Immature natural killer cell (primary cell): Measurements from ENCODE around the gene DIPK1B. TPM values are rescaled to one million over a fixed set of nuclear protein-coding genes. Genes with fewer than 3 reads are reported as not detected.
"Not testable (repeated sequence)": the region's sequence is repeated elsewhere in the genome, so short reads cannot be mapped to it uniquely, and the experiment has no call there.

Experiments used
- DNase-seq, 3 donors: peaks; one replicate each; pipeline ENCODE4 v3.0.0; 2022; ENCODE audit warnings: mixed read lengths in 1 of 3
- H3K27ac Mint-ChIP-seq, 6 donors: one replicate each; pipeline ENCODE4 v1.8.0; 2020; ENCODE audit warnings: mixed read lengths in 6 of 6, mild to moderate bottlenecking in 5 of 6, inconsistent platforms in 4 of 6, moderate library complexity in 3 of 6
- H3K27me3 Mint-ChIP-seq, 3 donors: one replicate each; pipeline ENCODE4 v1.8.0; 2020 to 2021; ENCODE audit warnings: low read depth in 3 of 3, mild to moderate bottlenecking in 3 of 3, mixed read lengths in 3 of 3, moderate library complexity in 3 of 3, inconsistent platforms in 1 of 3
- H3K36me3 Mint-ChIP-seq, 3 donors: one replicate each; pipeline ENCODE4 v1.8.0; 2020; ENCODE audit warnings: mixed read lengths in 3 of 3, inconsistent platforms in 2 of 3, mild to moderate bottlenecking in 2 of 3
- H3K4me1 Mint-ChIP-seq, 2 donors: one replicate each; pipeline ENCODE4 v1.8.0; 2020; ENCODE audit warnings: inconsistent platforms in 2 of 2, mild to moderate bottlenecking in 2 of 2, mixed read lengths in 2 of 2, moderate library complexity in 1 of 2
- H3K4me3 Mint-ChIP-seq, 5 donors: one replicate each; pipeline ENCODE4 v1.8.0; 2020; ENCODE audit warnings: mild to moderate bottlenecking in 5 of 5, mixed read lengths in 5 of 5, inconsistent platforms in 3 of 5, moderate library complexity in 3 of 5
- H3K9me3 Mint-ChIP-seq, 6 donors: one replicate each; pipeline ENCODE4 v1.8.0; 2020; ENCODE audit warnings: mild to moderate bottlenecking in 6 of 6, mixed read lengths in 6 of 6, inconsistent platforms in 4 of 6, moderate library complexity in 3 of 6
- polyA plus RNA-seq, 3 donors: library from polyadenylated mRNA; unstranded; fragments of 300-500 nt; fragmentation: Illumina TruSeq; gene quantifications; one replicate each; pipeline ENCODE4 v1.2.3, GENCODE V29; 2021

Gene DIPK1B
- polyA plus RNA-seq, 3 donors from 2014 or later = 0.19 TPM; not detected in 2

DNA sequence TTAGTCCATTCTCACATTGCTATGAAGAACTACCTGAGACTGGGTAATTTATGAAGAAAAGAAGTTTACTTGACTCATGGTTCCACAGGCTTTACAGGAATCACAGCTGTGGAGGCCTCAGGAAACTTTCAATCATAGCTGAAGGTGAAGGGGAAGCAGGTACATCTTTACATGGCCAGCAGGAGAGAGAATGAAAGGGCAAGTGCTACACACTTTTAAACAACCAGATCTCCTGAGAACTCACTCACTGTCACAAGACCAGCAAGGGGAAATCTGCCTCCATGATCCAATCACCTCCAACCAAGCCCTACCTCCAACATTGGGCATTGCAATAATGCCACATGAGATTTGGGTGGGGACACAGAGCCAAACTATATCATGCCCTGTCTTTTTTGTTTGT is 39.4 kb downstream of the DIPK1B start:
- Mint-ChIP-seq H3K9me3 (peaks cover 0 to 18% (median 10%) of the 10 kb centered on the region in 6 donors), H3K27ac (no peak overlapping the region)

DNA sequence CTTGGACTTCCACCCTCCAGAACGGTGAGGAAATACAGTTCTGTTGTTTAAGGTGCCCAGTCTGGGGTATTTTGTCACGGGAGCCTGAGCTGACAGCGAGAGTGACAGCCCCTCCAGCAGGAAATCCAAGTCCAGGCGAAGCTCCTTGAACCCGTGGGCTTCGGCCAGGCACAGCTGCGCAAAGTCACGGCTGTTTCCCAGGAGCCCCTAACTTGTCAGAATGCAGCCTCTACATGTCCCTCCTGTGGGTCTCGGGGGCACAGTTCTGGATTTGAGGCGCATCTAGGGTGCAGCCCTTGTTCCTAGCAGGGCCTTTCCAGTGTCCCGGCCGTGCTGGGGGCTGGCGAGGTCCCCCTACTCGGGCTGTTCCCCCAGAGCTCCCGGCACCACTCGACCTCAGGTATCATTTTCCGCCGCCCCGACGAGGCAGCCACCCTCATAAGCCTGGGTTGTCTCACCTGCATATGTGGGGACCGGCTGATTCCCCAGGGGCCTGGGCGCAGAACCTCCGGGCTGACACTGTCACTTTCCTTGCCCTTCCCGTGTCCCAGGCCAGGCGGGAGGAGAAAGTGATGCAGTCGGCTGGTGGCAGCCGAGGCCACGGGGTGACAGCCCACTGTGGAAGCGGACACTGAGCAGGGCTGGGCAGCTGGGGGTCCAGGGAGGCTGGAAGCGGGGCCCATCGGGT is 41.1 kb downstream of the DIPK1B start:
- Mint-ChIP-seq H3K36me3 (peaks cover 0 to 12% (median 0%) of the 10 kb centered on the region in 3 donors), H3K27ac (no peak overlapping the region), H3K4me3 (no peak overlapping the region), H3K9me3 (peaks cover 0 to 18% (median 10%) of the 10 kb centered on the region in 6 donors), H3K4me1 (no peaks in the 10 kb centered on the region), H3K27me3 (peaks cover 1 to 10% (median 9%) of the 10 kb centered on the region in 3 donors)
- DNase-seq = no peak

More for the DNA sequence above, 39.4 kb downstream of the DIPK1B start:
- peaks cover 0 to 12% (median 0%) of the 10 kb centered on the region in 3 donors for H3K36me3 Mint-ChIP-seq
- H3K4me1 Mint-ChIP-seq = no peaks in the 10 kb centered on the region
- H3K27me3 Mint-ChIP-seq = peaks cover 2 to 11% (median 11%) of the 10 kb centered on the region in 3 donors
- DNase-seq = no peak
- H3K4me3 Mint-ChIP-seq = no peak overlapping the region

DNA sequence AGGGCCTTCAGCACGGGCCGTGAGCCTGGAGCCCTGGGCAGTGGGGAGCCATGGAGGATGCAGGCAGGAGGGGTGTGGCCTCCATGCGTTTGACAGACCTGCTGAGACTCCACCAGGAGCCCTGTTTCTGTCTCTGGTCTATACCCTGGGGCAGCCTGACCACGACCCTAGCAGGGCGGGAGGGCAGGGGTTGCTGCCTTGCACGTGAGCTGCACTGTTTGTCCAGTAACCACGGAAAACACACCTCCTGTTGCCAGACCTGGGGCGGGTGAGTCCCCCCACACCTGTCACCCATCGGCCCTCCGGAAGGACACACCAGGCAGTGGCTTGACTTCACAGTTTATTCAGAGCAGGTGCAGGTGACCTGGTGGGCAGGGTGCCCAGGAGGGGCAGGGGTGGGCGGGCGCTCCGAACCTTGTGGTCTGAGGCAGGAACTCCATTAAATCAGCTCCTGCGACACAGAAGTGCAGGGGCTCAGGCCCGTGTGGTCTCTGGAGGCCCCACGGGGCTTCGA is 41.7 kb downstream of the DIPK1B start:
- Mint-ChIP-seq H3K9me3 (peaks cover 0 to 18% (median 10%) of the 10 kb centered on the region in 6 donors), H3K4me3 (no peak overlapping the region), H3K27me3 (peaks cover 1 to 9% (median 9%) of the 10 kb centered on the region in 3 donors), H3K4me1 (no peaks in the 10 kb centered on the region), H3K27ac (no peak overlapping the region), H3K36me3 (peaks cover 0 to 12% (median 0%) of the 10 kb centered on the region in 3 donors)
- peak; percentile 24 to 36 (median 34) for DNase-seq

DNA sequence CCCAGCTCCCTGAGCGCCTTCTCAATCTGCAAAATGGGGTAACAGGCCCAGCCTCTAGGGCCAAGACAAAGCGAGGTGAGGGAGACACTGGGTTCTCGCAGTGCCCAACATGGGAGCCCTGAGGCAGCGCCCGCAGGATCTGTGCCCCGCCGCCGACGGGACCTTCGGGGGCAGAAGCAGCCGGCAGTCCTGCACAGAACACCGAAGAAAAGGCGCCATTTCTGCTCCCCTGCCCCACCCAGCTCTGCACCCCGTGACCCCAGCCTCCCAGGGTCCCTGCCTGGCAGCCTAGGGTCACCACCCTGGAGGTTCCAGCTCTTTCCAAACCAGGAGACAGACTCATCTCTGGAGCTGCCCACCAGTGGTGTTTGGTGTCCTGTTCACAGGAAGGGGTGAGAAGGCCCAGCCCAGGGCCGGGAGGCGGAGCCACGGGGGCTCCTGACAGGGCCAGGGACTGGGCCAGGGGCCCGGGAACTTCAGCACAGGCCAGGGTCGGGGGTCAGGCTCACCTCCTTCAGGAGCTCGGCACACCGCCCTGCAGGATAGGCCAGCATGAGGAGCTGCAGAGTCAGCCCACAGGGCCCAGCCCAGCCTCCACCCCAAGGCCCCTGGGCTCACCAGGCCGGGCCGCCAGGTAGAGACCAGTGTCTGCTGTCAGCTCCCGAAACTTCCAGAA is 42.4 kb downstream of the DIPK1B start:
- peaks cover 1 to 7% (median 3%) of the 10 kb centered on the region in 3 donors for H3K27me3 Mint-ChIP-seq
- H3K36me3 Mint-ChIP-seq = peaks cover 0 to 12% (median 0%) of the 10 kb centered on the region in 3 donors
- no peaks in the 10 kb centered on the region for H3K4me1 Mint-ChIP-seq
- no peak for DNase-seq
- no peak overlapping the region for H3K4me3 Mint-ChIP-seq
- no peak overlapping the region for H3K27ac Mint-ChIP-seq
- peaks cover 0 to 18% (median 10%) of the 10 kb centered on the region in 6 donors for H3K9me3 Mint-ChIP-seq

DNA sequence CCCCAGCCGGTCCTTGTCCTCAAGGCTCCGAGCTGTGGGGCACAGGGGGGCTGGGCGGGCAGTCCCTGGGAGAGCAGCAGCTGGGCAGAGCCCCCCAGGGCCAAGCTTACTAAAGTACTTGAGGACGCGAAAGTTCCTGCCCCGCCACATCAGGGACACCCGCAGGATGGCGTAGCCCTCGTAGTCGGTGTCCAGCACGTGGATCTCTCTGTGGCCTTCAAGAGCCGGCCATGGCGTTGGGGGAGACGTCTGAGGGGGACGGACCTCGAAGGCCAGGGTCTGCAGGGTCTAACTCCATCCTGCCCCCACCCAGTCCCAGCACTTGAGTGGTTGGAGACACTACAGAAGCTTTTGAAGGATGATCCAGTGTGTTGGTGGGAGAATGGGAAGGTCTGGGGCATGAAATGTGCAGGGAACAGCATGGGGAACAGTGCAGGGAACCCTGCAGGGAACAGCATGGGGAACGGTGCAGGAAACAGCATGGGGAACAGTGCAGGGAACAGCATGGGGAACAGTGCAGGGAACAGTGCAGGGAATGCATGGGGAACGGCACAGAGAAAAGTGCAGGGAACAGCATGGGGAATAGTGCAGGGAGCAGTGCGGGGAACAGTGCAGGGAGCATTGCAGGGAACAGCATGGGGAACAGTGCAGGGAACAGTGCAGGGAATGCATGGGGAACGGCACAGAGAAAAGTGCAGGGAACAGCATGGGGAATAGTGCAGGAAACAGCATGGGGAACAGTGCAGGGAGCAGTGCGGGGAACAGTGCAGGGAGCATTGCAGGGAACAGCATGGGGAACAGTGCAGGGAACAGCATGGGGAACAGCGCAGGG is 43.1 kb downstream of the DIPK1B start:
- not testable (repeated sequence) for DNase-seq, H3K4me1 Mint-ChIP-seq, H3K27me3 Mint-ChIP-seq, H3K27ac Mint-ChIP-seq, H3K4me3 Mint-ChIP-seq
- Mint-ChIP-seq H3K9me3 (peaks cover 0 to 18% (median 10%) of the 10 kb centered on the region in 6 donors), H3K36me3 (peaks cover 0 to 12% (median 0%) of the 10 kb centered on the region in 3 donors)

DNA sequence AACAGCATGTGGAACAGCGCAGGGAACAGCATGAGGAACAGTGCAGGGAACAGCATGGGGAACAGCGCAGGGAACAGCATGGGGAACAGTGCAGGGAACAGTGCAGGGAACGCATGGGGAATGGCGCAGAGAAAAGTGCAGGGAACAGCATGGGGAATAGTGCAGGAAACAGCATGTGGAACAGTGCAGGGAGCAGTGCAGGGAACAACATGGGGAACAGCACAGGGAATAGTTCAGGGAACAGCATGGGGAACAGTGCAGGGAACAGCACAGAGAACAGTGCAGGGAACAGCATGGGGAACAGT is 43.7 kb downstream of the DIPK1B start:
- H3K27ac Mint-ChIP-seq = no peak overlapping the region
- no peak for DNase-seq
- no peak overlapping the region for H3K4me3 Mint-ChIP-seq
- H3K9me3 Mint-ChIP-seq = peaks cover 0 to 18% (median 10%) of the 10 kb centered on the region in 6 donors
- peaks cover 0 to 7% (median 3%) of the 10 kb centered on the region in 3 donors for H3K27me3 Mint-ChIP-seq
- no peaks in the 10 kb centered on the region for H3K4me1 Mint-ChIP-seq
- H3K36me3 Mint-ChIP-seq = peaks cover 0 to 12% (median 0%) of the 10 kb centered on the region in 3 donors

DNA sequence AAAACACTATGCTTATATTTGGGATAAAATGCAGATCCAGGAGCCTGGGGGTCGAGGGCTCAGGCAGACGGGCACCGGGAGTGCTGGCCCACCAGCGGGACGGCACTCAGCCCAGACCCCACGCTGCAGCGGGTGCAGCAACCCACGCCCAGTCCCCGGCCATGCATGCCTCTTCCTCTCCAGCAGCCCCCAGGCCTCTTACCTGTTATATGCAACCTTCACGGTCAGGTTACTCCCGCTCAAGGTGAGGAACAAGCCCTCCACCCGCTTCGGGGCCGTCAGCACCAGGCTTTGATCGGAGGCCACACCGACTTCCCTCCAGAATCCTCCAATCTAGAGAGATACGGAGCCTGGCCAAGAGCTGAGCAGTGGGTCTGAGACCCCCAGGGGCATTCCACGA is 44.5 kb downstream of the DIPK1B start:
- H3K27ac Mint-ChIP-seq = no peak overlapping the region
- H3K36me3 Mint-ChIP-seq = peaks cover 0 to 9% (median 0%) of the 10 kb centered on the region in 3 donors
- no peak overlapping the region for H3K4me3 Mint-ChIP-seq
- H3K4me1 Mint-ChIP-seq = no peaks in the 10 kb centered on the region
- DNase-seq = no peak
- peaks cover 0 to 7% (median 2%) of the 10 kb centered on the region in 3 donors for H3K27me3 Mint-ChIP-seq
- H3K9me3 Mint-ChIP-seq = peaks cover 0 to 15% (median 6%) of the 10 kb centered on the region in 6 donors

DNA sequence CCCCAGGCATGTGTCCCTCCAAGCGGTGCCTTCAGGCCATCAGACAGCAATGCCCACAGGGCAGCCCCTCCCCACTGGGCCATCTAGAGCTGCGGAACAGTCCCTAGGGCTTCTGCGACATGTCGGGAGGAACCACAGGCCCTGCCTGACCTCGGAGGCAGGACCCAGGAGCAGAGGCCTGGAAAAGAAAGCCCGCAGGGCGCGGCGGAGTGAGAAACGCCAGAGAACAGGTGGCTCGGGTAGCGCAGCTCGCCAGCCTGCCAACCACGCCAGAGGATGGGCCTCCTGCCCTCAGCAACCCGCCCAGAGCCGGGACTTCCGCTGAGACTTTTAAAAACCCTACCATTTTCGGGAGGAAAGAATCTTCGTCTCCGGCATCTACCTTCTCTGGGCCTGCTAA is 45.0 kb downstream of the DIPK1B start:
- DNase-seq = no peak
- H3K9me3 Mint-ChIP-seq = peaks cover 0 to 10% (median 4%) of the 10 kb centered on the region in 6 donors
- no peaks in the 10 kb centered on the region for H3K4me1 Mint-ChIP-seq
- peaks cover 0 to 6% (median 0%) of the 10 kb centered on the region in 3 donors for H3K36me3 Mint-ChIP-seq
- H3K4me3 Mint-ChIP-seq = no peak overlapping the region
- H3K27me3 Mint-ChIP-seq = peaks cover 0 to 7% (median 0%) of the 10 kb centered on the region in 3 donors
- H3K27ac Mint-ChIP-seq = no peak overlapping the region

DNA sequence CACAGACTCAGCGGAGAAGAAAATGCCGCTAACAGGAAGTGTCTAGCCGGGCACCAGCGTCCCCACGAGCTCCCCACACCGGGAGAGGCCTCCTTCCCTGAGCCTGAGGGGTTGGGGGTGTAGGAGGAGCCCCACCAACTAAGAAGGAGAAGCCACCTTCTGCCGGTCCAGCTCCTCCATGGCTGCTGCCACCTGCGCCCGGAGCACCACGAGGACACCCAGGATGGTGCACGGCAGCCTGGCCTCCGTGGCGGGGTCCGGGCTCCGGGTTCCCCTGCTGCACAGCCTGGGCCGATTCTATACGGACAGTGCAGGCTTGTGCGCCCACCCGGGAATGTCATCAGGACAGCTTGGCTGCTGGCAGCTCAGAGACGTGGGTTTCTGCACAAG is 45.4 kb downstream of the DIPK1B start:
- Mint-ChIP-seq H3K27ac (no peak overlapping the region), H3K27me3 (peaks cover 0 to 7% (median 0%) of the 10 kb centered on the region in 3 donors), H3K36me3 (peaks cover 0 to 2% (median 0%) of the 10 kb centered on the region in 3 donors), H3K9me3 (peaks cover 0 to 9% (median under 1%) of the 10 kb centered on the region in 6 donors), H3K4me3 (no peak overlapping the region), H3K4me1 (no peaks in the 10 kb centered on the region)
- DNase-seq = no peak

DNA sequence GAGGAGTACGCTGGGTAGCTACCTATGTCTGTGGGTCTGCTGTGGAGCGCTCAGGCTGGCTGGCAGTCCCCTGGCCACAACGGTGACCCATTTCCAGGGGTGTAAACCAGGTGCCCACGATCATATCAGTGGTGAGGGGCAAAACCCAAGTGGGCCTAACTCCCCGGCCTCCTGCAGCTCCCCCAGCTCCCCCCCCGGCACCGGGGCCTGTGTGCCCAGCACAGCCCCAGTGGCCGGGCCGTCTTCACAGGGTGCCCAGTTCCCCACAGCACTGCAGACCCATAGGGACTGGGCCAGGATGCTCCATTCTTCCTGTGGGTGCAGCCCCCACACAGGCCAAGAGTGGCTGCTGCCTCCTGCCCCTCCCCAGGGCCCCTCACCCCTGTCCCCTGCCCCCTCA is 46.6 kb downstream of the DIPK1B start:
- Mint-ChIP-seq H3K4me1 (no peaks in the 10 kb centered on the region), H3K36me3 (no peaks in the 10 kb centered on the region), H3K4me3 (no peak overlapping the region), H3K27ac (no peak overlapping the region), H3K27me3 (peaks cover 0 to 5% (median 0%) of the 10 kb centered on the region in 3 donors), H3K9me3 (peaks cover 0 to 9% (median 0%) of the 10 kb centered on the region in 6 donors)
- DNase-seq = no peak

DNA sequence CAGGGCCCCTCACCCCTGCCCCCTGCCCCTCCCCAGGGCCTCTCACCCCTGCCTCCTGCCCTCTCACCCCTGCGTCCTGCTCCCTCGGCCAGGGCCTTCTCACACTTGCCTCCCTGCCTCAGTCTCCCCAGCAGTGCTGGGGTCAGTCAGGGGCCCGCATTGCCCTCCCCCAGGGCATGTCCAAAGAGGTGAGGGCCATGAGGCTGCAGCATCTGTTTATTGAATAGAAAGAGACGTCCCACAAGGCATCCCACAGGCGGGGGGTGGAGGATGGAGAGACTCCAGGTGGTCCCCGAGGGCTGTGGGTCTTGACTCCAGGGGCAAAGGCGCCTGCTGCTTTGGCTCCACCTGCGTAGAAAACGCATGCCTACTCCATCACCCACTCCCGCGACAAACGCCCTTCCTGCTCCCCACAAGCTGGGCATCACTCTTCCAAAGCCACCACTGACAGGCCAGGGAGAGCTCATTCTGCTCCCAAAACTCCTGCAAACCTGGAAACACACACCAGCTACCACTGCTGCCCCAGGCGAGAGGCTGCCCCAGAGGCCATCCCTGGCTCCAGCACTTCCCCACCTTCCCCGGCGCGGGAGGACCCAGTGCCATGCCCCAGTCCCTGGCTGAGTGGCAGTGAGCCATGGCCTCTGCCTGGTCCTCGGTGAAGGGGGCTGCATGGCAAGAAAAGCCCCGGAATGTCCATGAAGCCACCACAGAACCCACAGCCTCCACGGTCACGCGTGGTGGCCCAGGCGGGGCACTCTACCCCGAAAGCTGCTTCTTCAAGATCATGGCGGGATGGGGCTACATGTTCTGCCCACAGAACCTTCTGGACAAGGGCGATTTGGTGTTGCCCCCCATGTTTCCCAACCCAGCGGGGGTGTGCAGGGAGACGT is 47.3 kb downstream of the DIPK1B start:
- no peak for DNase-seq

DNA sequence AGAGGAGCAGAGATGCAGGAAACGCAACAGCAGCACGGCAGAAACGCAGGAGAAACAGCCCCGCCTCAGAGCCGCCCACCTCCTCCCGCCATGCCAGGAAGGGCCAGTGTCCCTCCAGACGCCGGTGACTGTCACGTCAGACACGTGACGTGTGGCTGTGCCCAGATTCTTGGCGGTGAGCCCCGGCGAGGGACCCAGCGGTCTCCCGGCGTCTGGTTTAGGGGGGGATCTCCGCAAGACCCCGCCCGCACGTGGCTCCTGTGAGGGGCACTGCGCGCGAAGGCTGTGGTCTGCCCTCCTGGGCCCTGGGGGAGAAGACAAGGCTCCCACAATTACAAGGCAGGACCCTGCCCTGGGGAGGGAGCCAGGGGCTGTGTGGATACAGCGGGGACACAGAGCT is 48.1 kb downstream of the DIPK1B start:
- Mint-ChIP-seq H3K27me3 (peaks cover 0 to 5% (median 0%) of the 10 kb centered on the region in 3 donors), H3K4me3 (no peak overlapping the region), H3K9me3 (peaks cover 0 to 8% (median 0%) of the 10 kb centered on the region in 6 donors), H3K36me3 (no peaks in the 10 kb centered on the region), H3K27ac (no peak overlapping the region), H3K4me1 (no peaks in the 10 kb centered on the region)
- no peak for DNase-seq

More for the DNA sequence above, 47.3 kb downstream of the DIPK1B start:
- H3K27ac Mint-ChIP-seq = no peak overlapping the region
- peaks cover 0 to 9% (median 0%) of the 10 kb centered on the region in 6 donors for H3K9me3 Mint-ChIP-seq
- H3K4me1 Mint-ChIP-seq = no peaks in the 10 kb centered on the region
- H3K27me3 Mint-ChIP-seq = peaks cover 0 to 5% (median 0%) of the 10 kb centered on the region in 3 donors
- H3K4me3 Mint-ChIP-seq = no peak overlapping the region
- no peaks in the 10 kb centered on the region for H3K36me3 Mint-ChIP-seq
